Fibroblast of upper back skin (primary cell): ENCODE data around the gene ITPRID2.
A peak's percentile ranks its signal among the peaks of the same experiment; 100 is the strongest.
"Not testable (repeated sequence)": the region's sequence is repeated elsewhere in the genome, so short reads cannot be mapped to it uniquely, and the experiment has no call there.

Experiments
- DNase-seq: peaks from one replicate; pipeline ENCODE4 v3.0.0-alpha.2; 2013

ITPRID2 gene

GRCh38 chr2:181918188-181918587, 26.7 kb downstream of the ITPRID2 start:
- DNase-seq, result no peak

- DNase-seq, result no peak
Measured at GRCh38 chr2:181923121-181923520, 31.6 kb downstream of the ITPRID2 start.

- DNase-seq, result no peak
Measured at GRCh38 chr2:181924336-181924735, 32.8 kb downstream of the ITPRID2 start.

- DNase-seq, result no peak
Measured at GRCh38 chr2:181934694-181935093, 43.2 kb downstream of the ITPRID2 start.

- DNase-seq, result peak; percentile 19
Measured at GRCh38 chr2:181937473-181937872, 45.9 kb downstream of the ITPRID2 start.

GRCh38 chr2:181943411-181944124, 52.0 kb downstream of the ITPRID2 start:
- no peak for DNase-seq

GRCh38 chr2:181944164-181944913, 52.8 kb downstream of the ITPRID2 start:
- DNase-seq, result no peak

GRCh38 chr2:181944914-181945291, 53.4 kb downstream of the ITPRID2 start:
- DNase-seq, result no peak

GRCh38 chr2:181946444-181947127, 55.1 kb downstream of the ITPRID2 start:
- DNase-seq, result no peak

- DNase-seq, result no peak
Measured at GRCh38 chr2:181947273-181947672, 55.7 kb downstream of the ITPRID2 start.

GRCh38 chr2:181948227-181948626, 56.7 kb downstream of the ITPRID2 start:
- DNase-seq, result no peak

GRCh38 chr2:181949047-181949446, 57.5 kb downstream of the ITPRID2 start:
- DNase-seq, result peak; percentile 78

GRCh38 chr2:181952404-181953226, 61.1 kb downstream of the ITPRID2 start:
- no peak for DNase-seq

- DNase-seq, result peak; percentile 59
Measured at GRCh38 chr2:181953881-181954537, 62.5 kb downstream of the ITPRID2 start.

- peak; percentile 33 for DNase-seq
Measured at GRCh38 chr2:181954538-181954883, 63.0 kb downstream of the ITPRID2 start.

GRCh38 chr2:181955010-181955409, 63.5 kb downstream of the ITPRID2 start:
- peak; percentile 85 for DNase-seq

- not testable (repeated sequence) for DNase-seq
Measured at GRCh38 chr2:181955866-181956265, 64.3 kb downstream of the ITPRID2 start.

- peak; percentile 13 for DNase-seq
Measured at GRCh38 chr2:181957668-181958067, 66.1 kb downstream of the ITPRID2 start.

- peak; percentile 67 for DNase-seq
Measured at GRCh38 chr2:181958726-181959125, 67.2 kb downstream of the ITPRID2 start.

GRCh38 chr2:181959508-181959907, 68.0 kb downstream of the ITPRID2 start:
- peak; percentile 36 for DNase-seq

GRCh38 chr2:181961167-181961566, 69.6 kb downstream of the ITPRID2 start:
- not testable (repeated sequence) for DNase-seq

GRCh38 chr2:181962142-181962541, 70.6 kb downstream of the ITPRID2 start:
- DNase-seq, result no peak
